Measurements from ENCODE around the gene SF1.

Gene SF1

GRCh38 chr11:64804346-64805210 is 26.2 kb upstream of the SF1 start:
- Histone ChIP-seq H3F3A (ENCODE audit: low read depth) (no peaks in the 10 kb centered on the region), H3K36me3 (ENCODE audit: insufficient read depth, low read length) (no peaks in the 10 kb centered on the region), H3K9me2 (replicated peaks; ENCODE audit: low read depth, low read length) (no peaks in the 10 kb centered on the region), H4K20me1 (ENCODE audit: insufficient read depth, low read length, poor library complexity, severe bottlenecking) (peaks cover 6% of the 10 kb centered on the region), H3K4me1 (ENCODE audit: insufficient read depth, low read length, poor library complexity, severe bottlenecking) (peaks cover 30% of the 10 kb centered on the region), H3K4me3 (ENCODE audit: low read length, poor library complexity, severe bottlenecking) (no peak overlapping the region), H3K79me2 (ENCODE audit: insufficient read depth, low read length) (peaks cover 5% of the 10 kb centered on the region), H3K9me3 (ENCODE audit: insufficient read depth, low read depth, low read length) (no peaks in the 10 kb centered on the region), H3K4me2 (ENCODE audit: low read depth, low read length, poor library complexity, severe bottlenecking) (peak overlapping the region; percentile 99), H3K27me3 (ENCODE audit: insufficient read depth, low read length, poor library complexity, severe bottlenecking) (no peaks in the 10 kb centered on the region), H2AFZ (ENCODE audit: low read length) (no peak overlapping the region), H3K9ac (ENCODE audit: low read depth, low read length, poor library complexity, severe bottlenecking) (no peak overlapping the region)
- TF ChIP-seq EZH2phosphoT487 (IDR thresholded peaks at IDR 0.05; ENCODE audit: borderline replicate concordance): no peak
- peak; percentile 19; the same call in 1 of the 2 replicates for TF ChIP-seq CTCF (conservative IDR thresholded peaks at IDR 0.05; ENCODE audit: low read length)

- Histone ChIP-seq H3K4me2 (ENCODE audit: low read depth, low read length, poor library complexity, severe bottlenecking) (peak overlapping the region; percentile 99), H2AFZ (ENCODE audit: low read length) (peak overlapping the region; percentile 72), H3K36me3 (ENCODE audit: insufficient read depth, low read length) (no peaks in the 10 kb centered on the region), H3F3A (ENCODE audit: low read depth) (no peaks in the 10 kb centered on the region), H3K27me3 (ENCODE audit: insufficient read depth, low read length, poor library complexity, severe bottlenecking) (no peaks in the 10 kb centered on the region), H3K9me2 (replicated peaks; ENCODE audit: low read depth, low read length) (no peaks in the 10 kb centered on the region), H4K20me1 (ENCODE audit: insufficient read depth, low read length, poor library complexity, severe bottlenecking) (no peaks in the 10 kb centered on the region), H3K4me1 (ENCODE audit: insufficient read depth, low read length, poor library complexity, severe bottlenecking) (peaks cover 31% of the 10 kb centered on the region), H3K79me2 (ENCODE audit: insufficient read depth, low read length) (no peaks in the 10 kb centered on the region; the same call in 1 of the 2 replicates), H3K9me3 (ENCODE audit: insufficient read depth, low read depth, low read length) (no peaks in the 10 kb centered on the region), H3K4me3 (ENCODE audit: low read length, poor library complexity, severe bottlenecking) (peak overlapping the region; percentile 85), H3K9ac (ENCODE audit: low read depth, low read length, poor library complexity, severe bottlenecking) (peak overlapping the region; percentile 81)
- TF ChIP-seq CTCF (conservative IDR thresholded peaks at IDR 0.05; ENCODE audit: low read length) (no peak), EZH2phosphoT487 (IDR thresholded peaks at IDR 0.05; ENCODE audit: borderline replicate concordance) (no peak)
Observed at GRCh38 chr11:64803846-64804345, 25.6 kb upstream of the SF1 start.

GRCh38 chr11:64803158-64803845 is 25.0 kb upstream of the SF1 start, which contains the start of gene MAP4K2:
MAP4K2 (minus strand) TSS chr11:64803214; CDS start chr11:64803149, 65 bp downstream.
- Histone ChIP-seq H3K4me2 (ENCODE audit: low read depth, low read length, poor library complexity, severe bottlenecking) (peak within 1 kb of the TSS; percentile 99), H4K20me1 (ENCODE audit: insufficient read depth, low read length, poor library complexity, severe bottlenecking) (no peaks in the 10 kb centered on the region), H3K79me2 (ENCODE audit: insufficient read depth, low read length) (no peaks in the 10 kb centered on the region), H2AFZ (ENCODE audit: low read length) (peak within 1 kb of the TSS; percentile 72), H3K4me1 (ENCODE audit: insufficient read depth, low read length, poor library complexity, severe bottlenecking) (peaks cover 31% of the 10 kb centered on the region), H3K4me3 (ENCODE audit: low read length, poor library complexity, severe bottlenecking) (peak within 1 kb of the TSS; percentile 85), H3K9ac (ENCODE audit: low read depth, low read length, poor library complexity, severe bottlenecking) (peak within 1 kb of the TSS; percentile 81), H3K27me3 (ENCODE audit: insufficient read depth, low read length, poor library complexity, severe bottlenecking) (no peaks in the 10 kb centered on the region), H3K36me3 (ENCODE audit: insufficient read depth, low read length) (no peaks in the 10 kb centered on the region), H3K9me2 (replicated peaks; ENCODE audit: low read depth, low read length) (no peaks in the 10 kb centered on the region), H3K9me3 (ENCODE audit: insufficient read depth, low read depth, low read length) (no peaks in the 10 kb centered on the region), H3F3A (ENCODE audit: low read depth) (no peaks in the 10 kb centered on the region)
- TF ChIP-seq EZH2phosphoT487 (IDR thresholded peaks at IDR 0.05; ENCODE audit: borderline replicate concordance) (no peak), CTCF (conservative IDR thresholded peaks at IDR 0.05; ENCODE audit: low read length) (0 out of 2 replicates have a peak, but pooled peaks have one; percentile 16)
